Neuron (in vitro differentiated cells): ENCODE results near the gene A3GALT2.

ENCODE experiments used
- H2AFZ ChIP-seq: one replicate; pipeline ENCODE4 v1.6.1; 2013; ENCODE audit warnings: low read depth, mild to moderate bottlenecking, inconsistent platforms, low read length, moderate library complexity
- H3K27me3 ChIP-seq: one replicate; pipeline ENCODE4 v1.6.1; 2013; ENCODE audit warnings: low read length; ENCODE audit not compliant: insufficient read depth
- H3K36me3 ChIP-seq: one replicate; pipeline ENCODE4 v1.6.1; 2013; ENCODE audit warnings: low read length; ENCODE audit not compliant: insufficient read depth
- H3K4me1 ChIP-seq: one replicate; pipeline ENCODE4 v1.6.1; 2013; ENCODE audit warnings: low read length; ENCODE audit not compliant: insufficient read depth
- H3K4me3 ChIP-seq: 2 replicates; pipeline ENCODE4 v1.5.1; 2013; ENCODE audit warnings: mild to moderate bottlenecking, low read length, moderate library complexity
- H3K9me3 ChIP-seq: one replicate; pipeline ENCODE4 v1.6.1; 2013; ENCODE audit warnings: low read length

A3GALT2 gene

DNA sequence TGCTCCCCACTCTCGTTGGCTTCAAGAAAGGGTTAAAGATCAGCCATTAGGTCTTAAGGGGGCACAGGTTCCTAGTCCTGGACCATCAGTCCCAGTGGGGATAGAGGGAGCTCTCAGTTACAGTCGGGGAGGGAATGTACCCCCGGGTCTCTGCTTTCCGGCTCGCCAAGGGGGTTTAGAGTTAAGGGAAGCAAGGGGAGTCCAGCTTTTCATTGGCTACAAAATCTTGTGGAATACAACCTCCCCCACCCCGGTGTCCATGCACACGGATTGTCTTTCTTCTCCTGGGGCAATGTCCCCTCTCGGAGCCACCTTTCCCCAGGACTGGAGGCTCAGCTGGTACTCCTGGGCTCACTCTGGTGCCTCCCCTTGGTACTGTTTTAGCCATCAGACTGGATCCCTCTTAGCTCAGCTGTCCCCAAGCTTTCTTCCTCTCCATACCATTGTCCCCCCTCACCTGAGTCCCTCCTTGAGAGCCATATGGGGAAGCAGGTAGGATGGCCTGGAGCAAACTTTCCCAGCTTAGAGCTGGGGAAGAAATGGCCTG is at the start of gene A3GALT2:
Gene A3GALT2, minus strand, starts transcription at position 480 of the 547 bp plus-strand sequence. Its CDS starts 0 bp downstream, at position 480.
- H3K9me3 ChIP-seq: no peaks in the 10 kb centered on the region
- H3K36me3 ChIP-seq: peaks cover 35% of the 10 kb centered on the region
- no peak within 1 kb of the TSS for H3K4me3 ChIP-seq
- H2AFZ ChIP-seq: no peak within 1 kb of the TSS
- peaks cover 4% of the 10 kb centered on the region for H3K4me1 ChIP-seq
- no peaks in the 10 kb centered on the region for H3K27me3 ChIP-seq

GRCh38 chr1:33370301-33370700 is 49.4 kb upstream of the A3GALT2 start:
- Histone ChIP-seq H3K27me3 (no peaks in the 10 kb centered on the region), H3K9me3 (no peaks in the 10 kb centered on the region), H2AFZ (no peak overlapping the region), H3K4me1 (peaks cover 26% of the 10 kb centered on the region), H3K4me3 (no peak overlapping the region), H3K36me3 (no peaks in the 10 kb centered on the region)

GRCh38 chr1:33369764-33370163 is 48.9 kb upstream of the A3GALT2 start:
- H3K36me3 ChIP-seq: no peaks in the 10 kb centered on the region
- no peaks in the 10 kb centered on the region for H3K9me3 ChIP-seq
- peaks cover 31% of the 10 kb centered on the region for H3K4me1 ChIP-seq
- H3K4me3 ChIP-seq: no peak overlapping the region
- no peak overlapping the region for H2AFZ ChIP-seq
- H3K27me3 ChIP-seq: no peaks in the 10 kb centered on the region

- H3K4me3 ChIP-seq: no peak overlapping the region
- no peaks in the 10 kb centered on the region for H3K27me3 ChIP-seq
- no peak overlapping the region for H2AFZ ChIP-seq
- H3K9me3 ChIP-seq: no peaks in the 10 kb centered on the region
- H3K36me3 ChIP-seq: no peaks in the 10 kb centered on the region
- H3K4me1 ChIP-seq: peaks cover 38% of the 10 kb centered on the region
Measured at GRCh38 chr1:33369081-33369480, 48.2 kb upstream of the A3GALT2 start.

DNA sequence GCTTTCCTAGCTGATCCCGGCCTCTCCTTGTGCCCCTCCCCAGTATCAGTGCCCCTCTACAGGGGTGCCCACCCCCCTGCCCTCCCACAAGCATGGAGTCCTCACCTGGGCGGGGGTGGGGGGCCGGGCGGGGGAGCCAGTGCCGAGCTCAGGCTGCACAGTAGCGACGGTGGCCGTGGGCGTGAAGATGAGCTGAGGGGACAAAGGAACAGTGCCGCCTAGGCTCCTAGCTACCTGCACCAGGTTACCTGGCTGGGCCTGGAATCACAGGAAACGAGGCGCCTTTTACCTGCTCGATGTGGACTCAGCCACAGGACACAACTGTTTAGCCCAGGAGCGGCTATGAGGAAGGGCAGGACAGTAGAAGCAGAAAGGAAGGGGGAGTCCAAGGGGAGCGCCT is 47.5 kb upstream of the A3GALT2 start:
- H3K4me1 ChIP-seq: peaks cover 42% of the 10 kb centered on the region
- no peak overlapping the region for H3K4me3 ChIP-seq
- no peaks in the 10 kb centered on the region for H3K9me3 ChIP-seq
- no peaks in the 10 kb centered on the region for H3K36me3 ChIP-seq
- no peaks in the 10 kb centered on the region for H3K27me3 ChIP-seq
- H2AFZ ChIP-seq: no peak overlapping the region

GRCh38 chr1:33367485-33368405 is 46.8 kb upstream of the A3GALT2 start:
- no peaks in the 10 kb centered on the region for H3K27me3 ChIP-seq
- H3K9me3 ChIP-seq: no peaks in the 10 kb centered on the region
- no peak overlapping the region for H3K4me3 ChIP-seq
- H3K36me3 ChIP-seq: no peaks in the 10 kb centered on the region
- H3K4me1 ChIP-seq: peaks cover 49% of the 10 kb centered on the region
- H2AFZ ChIP-seq: no peak overlapping the region

- H2AFZ ChIP-seq: no peak overlapping the region
- no peaks in the 10 kb centered on the region for H3K36me3 ChIP-seq
- no peaks in the 10 kb centered on the region for H3K9me3 ChIP-seq
- no peak overlapping the region for H3K4me3 ChIP-seq
- no peaks in the 10 kb centered on the region for H3K27me3 ChIP-seq
- H3K4me1 ChIP-seq: peaks cover 57% of the 10 kb centered on the region
Measured at GRCh38 chr1:33366762-33367484, 46.0 kb upstream of the A3GALT2 start.

- Histone ChIP-seq H2AFZ (no peak overlapping the region), H3K4me1 (peaks cover 69% of the 10 kb centered on the region), H3K27me3 (no peaks in the 10 kb centered on the region), H3K4me3 (no peak overlapping the region), H3K36me3 (no peaks in the 10 kb centered on the region), H3K9me3 (no peaks in the 10 kb centered on the region)
Measured at GRCh38 chr1:33365560-33365997, 44.7 kb upstream of the A3GALT2 start.

DNA sequence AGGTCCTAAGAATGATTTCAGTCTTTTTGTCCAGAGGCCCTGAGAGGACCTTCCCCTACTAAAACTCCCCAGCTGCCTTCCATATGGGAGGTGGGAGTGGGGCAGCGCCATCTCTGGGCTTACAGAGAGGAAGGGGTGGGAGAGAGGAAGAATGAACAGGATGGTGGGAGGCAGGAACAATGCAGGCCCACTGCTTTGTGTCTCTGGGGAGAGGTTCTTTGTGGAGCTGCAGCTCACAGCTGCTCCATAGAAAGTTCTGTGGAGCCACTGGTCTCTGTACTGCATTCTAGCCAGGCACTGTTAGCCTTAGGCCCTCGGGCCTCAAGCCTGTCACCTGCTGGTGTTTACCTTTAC is 43.6 kb upstream of the A3GALT2 start:
- Histone ChIP-seq H3K4me3 (peak overlapping the region; percentile 16), H3K27me3 (no peaks in the 10 kb centered on the region)

GRCh38 chr1:33363470-33363861 is 42.6 kb upstream of the A3GALT2 start:
- Histone ChIP-seq H3K9me3 (no peaks in the 10 kb centered on the region), H2AFZ (no peak overlapping the region), H3K27me3 (no peaks in the 10 kb centered on the region), H3K4me1 (peaks cover 75% of the 10 kb centered on the region), H3K4me3 (peak overlapping the region; percentile 55), H3K36me3 (no peaks in the 10 kb centered on the region)

More for the DNA sequence above, 43.6 kb upstream of the A3GALT2 start:
- H2AFZ ChIP-seq: no peak overlapping the region
- peaks cover 70% of the 10 kb centered on the region for H3K4me1 ChIP-seq
- no peaks in the 10 kb centered on the region for H3K9me3 ChIP-seq
- H3K36me3 ChIP-seq: no peaks in the 10 kb centered on the region

DNA sequence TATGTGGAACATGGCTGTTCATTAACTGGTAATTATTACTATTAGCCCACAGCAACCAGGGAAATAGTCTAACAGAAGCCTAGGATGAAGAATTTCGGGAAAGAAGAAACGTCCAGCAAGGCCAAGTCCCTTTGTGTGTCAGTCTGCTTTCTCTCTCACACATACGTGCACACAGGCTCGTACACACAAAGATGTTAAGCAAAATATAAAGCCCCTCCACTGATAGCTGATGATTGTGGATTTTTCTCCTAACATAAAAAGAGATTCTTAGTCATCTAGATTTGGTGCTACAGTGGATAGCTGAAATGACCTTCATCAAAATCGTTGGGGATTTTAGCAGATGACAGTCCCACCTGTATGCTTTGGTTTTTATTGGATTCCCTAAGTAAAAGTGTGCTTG is 42.1 kb upstream of the A3GALT2 start:
- H3K27me3 ChIP-seq: no peaks in the 10 kb centered on the region
- H2AFZ ChIP-seq: no peak overlapping the region
- H3K36me3 ChIP-seq: no peaks in the 10 kb centered on the region
- no peaks in the 10 kb centered on the region for H3K9me3 ChIP-seq
- H3K4me1 ChIP-seq: peaks cover 79% of the 10 kb centered on the region
- peak overlapping the region; percentile 55 for H3K4me3 ChIP-seq

GRCh38 chr1:33361532-33362235 is 40.8 kb upstream of the A3GALT2 start:
- Histone ChIP-seq H3K4me3 (no peak overlapping the region), H3K27me3 (no peaks in the 10 kb centered on the region), H3K4me1 (peaks cover 68% of the 10 kb centered on the region), H3K36me3 (no peaks in the 10 kb centered on the region), H2AFZ (no peak overlapping the region), H3K9me3 (no peaks in the 10 kb centered on the region)
